Esophagus squamous epithelium (tissue), 4 donors: ENCODE results near the gene DEUP1.

ENCODE experiments used
- POLR2A ChIP-seq, 4 donors: fragments of 450-650 bp; IDR thresholded peaks; one replicate each; pipeline ENCODE4 v1.6.1; 2017; ENCODE audit warnings: antibody characterized with exemption in 4 of 4, mild to moderate bottlenecking in 4 of 4, moderate library complexity in 3 of 4
- TF ChIP-seq, protein P1 (sequence below), 6 experiments: fragments of 450-650 bp in 4 of 6; fragments of 200-600 bp in 2 of 6; sonication (generic) in 2 of 6; IDR thresholded peaks; one replicate each; pipeline ENCODE4 v1.5.1; 2016 to 2019; ENCODE audit warnings: antibody characterized with exemption in 6 of 6, mild to moderate bottlenecking in 4 of 6, moderate library complexity in 4 of 6

DNA sequence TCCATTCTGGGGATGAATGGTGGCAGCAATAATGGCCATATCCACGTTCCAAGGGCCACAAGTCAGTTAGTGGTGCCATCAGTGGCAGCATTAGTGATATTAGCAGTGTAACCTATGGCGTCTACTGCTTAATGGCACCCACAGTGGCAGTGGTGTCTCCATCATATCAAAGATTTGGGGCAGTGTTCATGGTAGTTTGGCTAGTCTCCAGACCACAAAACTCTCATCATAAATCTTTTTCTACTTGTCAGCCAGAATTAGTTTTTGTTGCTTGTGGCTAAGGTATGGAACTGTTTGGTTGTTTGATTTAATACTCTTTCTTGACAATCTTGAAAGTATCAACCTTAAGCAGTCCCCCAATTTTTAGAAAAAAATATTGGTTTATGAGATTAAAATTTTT lies 45.1 kb upstream of the DEUP1 start:
- TF ChIP-seq, protein P1, sequence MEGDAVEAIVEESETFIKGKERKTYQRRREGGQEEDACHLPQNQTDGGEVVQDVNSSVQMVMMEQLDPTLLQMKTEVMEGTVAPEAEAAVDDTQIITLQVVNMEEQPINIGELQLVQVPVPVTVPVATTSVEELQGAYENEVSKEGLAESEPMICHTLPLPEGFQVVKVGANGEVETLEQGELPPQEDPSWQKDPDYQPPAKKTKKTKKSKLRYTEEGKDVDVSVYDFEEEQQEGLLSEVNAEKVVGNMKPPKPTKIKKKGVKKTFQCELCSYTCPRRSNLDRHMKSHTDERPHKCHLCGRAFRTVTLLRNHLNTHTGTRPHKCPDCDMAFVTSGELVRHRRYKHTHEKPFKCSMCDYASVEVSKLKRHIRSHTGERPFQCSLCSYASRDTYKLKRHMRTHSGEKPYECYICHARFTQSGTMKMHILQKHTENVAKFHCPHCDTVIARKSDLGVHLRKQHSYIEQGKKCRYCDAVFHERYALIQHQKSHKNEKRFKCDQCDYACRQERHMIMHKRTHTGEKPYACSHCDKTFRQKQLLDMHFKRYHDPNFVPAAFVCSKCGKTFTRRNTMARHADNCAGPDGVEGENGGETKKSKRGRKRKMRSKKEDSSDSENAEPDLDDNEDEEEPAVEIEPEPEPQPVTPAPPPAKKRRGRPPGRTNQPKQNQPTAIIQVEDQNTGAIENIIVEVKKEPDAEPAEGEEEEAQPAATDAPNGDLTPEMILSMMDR (IDR thresholded peaks at IDR 0.05): no peak
- no peak for TF ChIP-seq POLR2A (IDR thresholded peaks at IDR 0.05)
